Kasumi-1 (cell line): ENCODE results near the gene CDK19.
A peak's percentile ranks its signal among the peaks of the same experiment; 100 is the strongest.
"Not testable (repeated sequence)": the region's sequence is repeated elsewhere in the genome, so short reads cannot be mapped to it uniquely, and the experiment has no call there.

Experiments
- DNase-seq, 2 experiments: peaks; one replicate each; lab custom pipeline; 2025; lab: John Stamatoyannopoulos, UW

The CDK19 gene

GRCh38 chr6:110813338-110814101 lies 1.7 kb downstream of the CDK19 start:
- no peak for DNase-seq

GRCh38 chr6:110812719-110813118 lies 2.5 kb downstream of the CDK19 start:
- DNase-seq: no peak

- peak; percentile 25 to 27 for DNase-seq
Measured at GRCh38 chr6:110810896-110811586, 4.2 kb downstream of the CDK19 start.

- no peak for DNase-seq
Measured at GRCh38 chr6:110809792-110810191, 5.5 kb downstream of the CDK19 start.

GRCh38 chr6:110802175-110802574 lies 13.1 kb downstream of the CDK19 start:
- not testable (repeated sequence) for DNase-seq

- DNase-seq: no peak
Measured at GRCh38 chr6:110800839-110801196, 14.5 kb downstream of the CDK19 start.

- no peak for DNase-seq
Measured at GRCh38 chr6:110800196-110800838, 15.0 kb downstream of the CDK19 start.

- DNase-seq: no peak
Measured at GRCh38 chr6:110799655-110800054, 15.6 kb downstream of the CDK19 start.

GRCh38 chr6:110799189-110799588 lies 16.1 kb downstream of the CDK19 start:
- no peak for DNase-seq

GRCh38 chr6:110795271-110795670 lies 20.0 kb downstream of the CDK19 start:
- DNase-seq: no peak

GRCh38 chr6:110786696-110787095 lies 28.6 kb downstream of the CDK19 start:
- no peak for DNase-seq

GRCh38 chr6:110786271-110786670 lies 29.0 kb downstream of the CDK19 start:
- DNase-seq: no peak

GRCh38 chr6:110784610-110784979 lies 30.7 kb downstream of the CDK19 start:
- DNase-seq: no peak

- no peak for DNase-seq
Measured at GRCh38 chr6:110781522-110782214, 33.6 kb downstream of the CDK19 start.

- no peak for DNase-seq
Measured at GRCh38 chr6:110778333-110778732, 36.9 kb downstream of the CDK19 start.

GRCh38 chr6:110777636-110778035 lies 37.6 kb downstream of the CDK19 start:
- DNase-seq: no peak

GRCh38 chr6:110776413-110776812 lies 38.9 kb downstream of the CDK19 start:
- no peak for DNase-seq

- DNase-seq: no peak
Measured at GRCh38 chr6:110769923-110770322, 45.3 kb downstream of the CDK19 start.

GRCh38 chr6:110768057-110768456 lies 47.2 kb downstream of the CDK19 start:
- no peak for DNase-seq

GRCh38 chr6:110761371-110761770 lies 53.9 kb downstream of the CDK19 start:
- DNase-seq: no peak

GRCh38 chr6:110760589-110760988 lies 54.7 kb downstream of the CDK19 start:
- DNase-seq: no peak

- DNase-seq: not testable (repeated sequence)
Measured at GRCh38 chr6:110760098-110760497, 55.2 kb downstream of the CDK19 start.

GRCh38 chr6:110757926-110758325 lies 57.3 kb downstream of the CDK19 start:
- DNase-seq: no peak
